GM12872 (cell line): ENCODE results near the gene FRYL.

Experiments used
- CTCF ChIP-seq: IDR thresholded peaks from 3 replicates; pipeline ENCODE4 v1.5.1; 2011; ENCODE audit warnings: low read depth, mild to moderate bottlenecking, low read length, moderate library complexity; ENCODE audit not compliant: insufficient read depth

FRYL gene

GRCh38 chr4:48664938-48665337 lies 115.1 kb downstream of the FRYL start:
- no peak for TF ChIP-seq CTCF

- no peak for TF ChIP-seq CTCF
Observed at GRCh38 chr4:48661391-48661790, 118.7 kb downstream of the FRYL start.

- no peak for TF ChIP-seq CTCF
Observed at GRCh38 chr4:48660347-48660746, 119.7 kb downstream of the FRYL start.

- no peak for TF ChIP-seq CTCF
Observed at GRCh38 chr4:48654015-48654664, 125.9 kb downstream of the FRYL start.

GRCh38 chr4:48653217-48654014 lies 126.7 kb downstream of the FRYL start:
- no peak for TF ChIP-seq CTCF

GRCh38 chr4:48651914-48652313 lies 128.2 kb downstream of the FRYL start:
- no peak for TF ChIP-seq CTCF

- TF ChIP-seq CTCF, result no peak
Observed at GRCh38 chr4:48649505-48649904, 130.6 kb downstream of the FRYL start.
